ENCODE results near the gene COL20A1. TPM values are rescaled to one million over a fixed set of nuclear protein-coding genes. Genes with fewer than 3 reads are reported as not detected.

COL20A1 gene
- total RNA-seq, 1 donor from 2014 or later, result not detected

DNA sequence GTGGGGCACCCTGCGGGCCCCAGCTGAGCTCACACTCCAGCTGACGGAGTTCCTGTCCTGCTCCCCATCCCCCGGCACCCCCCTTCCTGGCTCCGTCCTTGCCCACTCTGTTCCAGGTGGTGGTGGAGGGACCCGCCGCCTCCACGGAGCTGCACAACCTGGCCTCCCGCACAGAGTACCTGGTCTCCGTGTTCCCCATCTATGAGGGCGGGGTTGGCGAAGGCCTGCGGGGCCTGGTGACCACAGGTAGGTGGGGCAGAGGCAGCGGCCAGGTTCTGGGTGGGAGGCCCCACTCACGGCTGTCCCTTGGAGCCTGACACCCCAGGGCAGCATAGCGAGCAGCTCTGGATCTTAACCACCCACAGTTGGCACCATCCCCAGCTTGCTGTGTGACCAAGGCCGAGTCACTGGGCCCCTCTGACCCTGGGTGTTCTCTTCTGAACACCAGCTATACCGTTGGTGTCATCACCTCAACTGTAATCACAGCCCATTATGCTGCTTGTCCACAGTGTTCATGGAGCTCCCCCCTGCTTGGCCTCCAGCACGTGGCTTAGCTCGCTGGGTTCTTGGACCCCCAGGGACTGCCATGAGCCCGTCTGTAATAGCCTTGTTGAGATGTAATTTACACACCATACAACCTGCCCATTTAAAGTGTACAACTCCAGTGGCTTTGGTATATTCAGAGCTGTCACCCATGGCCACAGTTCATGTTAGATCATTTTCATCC lies 17.4 kb downstream of the COL20A1 start:
- TF ChIP-seq, protein P1, sequence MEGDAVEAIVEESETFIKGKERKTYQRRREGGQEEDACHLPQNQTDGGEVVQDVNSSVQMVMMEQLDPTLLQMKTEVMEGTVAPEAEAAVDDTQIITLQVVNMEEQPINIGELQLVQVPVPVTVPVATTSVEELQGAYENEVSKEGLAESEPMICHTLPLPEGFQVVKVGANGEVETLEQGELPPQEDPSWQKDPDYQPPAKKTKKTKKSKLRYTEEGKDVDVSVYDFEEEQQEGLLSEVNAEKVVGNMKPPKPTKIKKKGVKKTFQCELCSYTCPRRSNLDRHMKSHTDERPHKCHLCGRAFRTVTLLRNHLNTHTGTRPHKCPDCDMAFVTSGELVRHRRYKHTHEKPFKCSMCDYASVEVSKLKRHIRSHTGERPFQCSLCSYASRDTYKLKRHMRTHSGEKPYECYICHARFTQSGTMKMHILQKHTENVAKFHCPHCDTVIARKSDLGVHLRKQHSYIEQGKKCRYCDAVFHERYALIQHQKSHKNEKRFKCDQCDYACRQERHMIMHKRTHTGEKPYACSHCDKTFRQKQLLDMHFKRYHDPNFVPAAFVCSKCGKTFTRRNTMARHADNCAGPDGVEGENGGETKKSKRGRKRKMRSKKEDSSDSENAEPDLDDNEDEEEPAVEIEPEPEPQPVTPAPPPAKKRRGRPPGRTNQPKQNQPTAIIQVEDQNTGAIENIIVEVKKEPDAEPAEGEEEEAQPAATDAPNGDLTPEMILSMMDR (IDR thresholded peaks at IDR 0.05), result no peak
- ChIA-PET POLR2A (interaction anchor here (0.9 kb wide), 1 partner anchor 210 kb away, joined by 3 read pairs; the partner anchor contains the start of gene PPDPF), CTCF (interaction anchor here (1.6 kb wide), 1 partner anchor 67 kb away, joined by 5 read pairs; no protein-coding TSS in a partner anchor)
- DNase-seq (no peak), ATAC-seq (ENCODE audit: low read depth) (no peak)
- Mint-ChIP-seq H3K4me1 (no peaks in the 10 kb centered on the region), H3K9me3 (no peaks in the 10 kb centered on the region), H3K4me3 (no peak overlapping the region), H3K36me3 (ENCODE audit: low read depth) (no peaks in the 10 kb centered on the region), H3K27ac (no peak overlapping the region), H3K27me3 (peaks cover 2% of the 10 kb centered on the region)
- intact Hi-C loops (cut with micrococcal nuclease), result loop anchor here (5.0 kb wide), 1 partner anchor 662 kb away; no protein-coding TSS in a partner anchor

DNA sequence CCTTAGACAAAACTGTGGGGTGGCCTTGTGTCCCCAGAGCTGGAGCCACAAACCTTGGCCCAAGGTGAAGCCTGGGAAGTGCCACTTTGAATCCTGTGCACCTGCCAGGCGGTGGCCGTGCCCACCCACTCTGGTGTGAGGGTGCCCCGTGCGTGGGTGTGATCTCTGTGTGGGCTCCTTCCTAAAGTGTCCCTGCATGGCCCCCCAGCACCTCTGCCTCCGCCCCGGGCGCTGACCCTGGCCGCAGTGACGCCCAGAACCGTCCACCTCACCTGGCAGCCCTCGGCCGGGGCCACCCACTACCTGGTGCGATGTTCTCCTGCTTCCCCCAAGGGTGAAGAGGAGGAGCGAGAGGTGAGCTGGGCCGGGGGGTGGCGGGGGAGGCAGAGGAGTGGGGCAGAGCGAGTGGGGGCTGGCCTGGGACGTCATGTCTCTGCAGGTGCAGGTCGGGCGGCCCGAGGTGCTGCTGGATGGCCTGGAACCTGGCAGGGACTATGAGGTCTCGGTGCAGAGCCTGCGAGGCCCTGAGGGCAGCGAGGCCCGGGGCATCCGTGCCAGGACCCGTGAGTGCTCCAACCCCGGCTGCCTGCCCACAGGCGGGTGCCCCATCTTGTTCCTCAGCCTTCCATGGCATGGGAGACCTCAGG lies 18.3 kb downstream of the COL20A1 start:
- DNase-seq, result no peak
- no peak for ATAC-seq (ENCODE audit: low read depth)
- Mint-ChIP-seq H3K4me3 (no peak overlapping the region), H3K4me1 (no peaks in the 10 kb centered on the region), H3K27me3 (peaks cover 2% of the 10 kb centered on the region), H3K27ac (no peak overlapping the region), H3K9me3 (no peaks in the 10 kb centered on the region), H3K36me3 (ENCODE audit: low read depth) (no peaks in the 10 kb centered on the region)
- CTCF ChIA-PET, result no interaction called here
- intact Hi-C loops (cut with micrococcal nuclease), result loop anchor here (5.0 kb wide), 1 partner anchor 661 kb away; no protein-coding TSS in a partner anchor
- TF ChIP-seq, protein P1 (IDR thresholded peaks at IDR 0.05), result no peak
- POLR2A ChIA-PET, result no interaction called here

DNA sequence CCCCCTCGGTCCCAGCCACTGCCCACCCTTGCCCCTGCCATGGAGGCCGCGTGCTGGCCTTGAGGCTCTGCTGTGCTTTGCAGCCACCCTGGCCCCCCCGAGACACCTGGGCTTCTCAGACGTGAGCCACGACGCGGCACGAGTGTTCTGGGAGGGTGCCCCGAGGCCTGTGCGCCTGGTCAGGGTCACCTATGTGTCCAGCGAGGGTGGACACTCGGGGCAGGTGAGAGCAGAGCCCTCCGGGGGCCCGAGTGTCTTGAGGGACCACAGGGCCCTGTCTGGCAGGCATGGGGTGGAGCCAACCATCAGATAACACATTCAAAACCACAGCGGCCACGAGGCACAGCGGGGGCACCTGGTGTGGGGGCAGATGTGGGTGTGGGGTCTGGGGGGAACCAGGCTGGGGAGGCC lies 18.9 kb downstream of the COL20A1 start:
- DNase-seq, result no peak
- TF ChIP-seq, protein P1 (IDR thresholded peaks at IDR 0.05), result no peak
- no peaks in the 10 kb centered on the region for H3K9me3 Mint-ChIP-seq
- intact Hi-C loops (cut with micrococcal nuclease), result loop anchor here (5.0 kb wide), 1 partner anchor 660 kb away; no protein-coding TSS in a partner anchor
- ChIA-PET CTCF (no interaction called here), POLR2A (no interaction called here)
- H3K27ac Mint-ChIP-seq, result no peak overlapping the region
- H3K4me1 Mint-ChIP-seq, result no peaks in the 10 kb centered on the region
- peaks cover 2% of the 10 kb centered on the region for H3K27me3 Mint-ChIP-seq
- H3K36me3 Mint-ChIP-seq (ENCODE audit: low read depth), result no peaks in the 10 kb centered on the region
- no peak for ATAC-seq (ENCODE audit: low read depth)
- H3K4me3 Mint-ChIP-seq, result no peak overlapping the region

DNA sequence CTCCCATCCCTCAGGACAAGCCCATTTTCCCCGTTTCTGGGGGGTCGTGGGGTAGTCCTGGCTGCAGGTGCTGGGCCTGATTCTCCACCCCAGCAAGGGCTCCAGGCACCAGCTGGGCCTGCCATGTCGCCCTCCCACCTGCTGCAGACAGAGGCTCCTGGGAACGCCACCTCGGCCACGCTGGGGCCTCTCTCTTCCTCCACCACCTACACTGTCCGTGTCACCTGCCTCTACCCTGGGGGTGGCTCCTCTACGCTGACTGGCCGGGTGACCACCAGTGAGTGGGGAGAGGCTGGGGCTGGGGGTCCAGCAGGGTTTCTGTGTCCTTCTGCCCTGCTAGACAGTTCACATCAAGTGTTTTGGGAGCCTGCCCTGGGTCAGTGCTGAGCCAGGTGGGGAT lies 19.3 kb downstream of the COL20A1 start:
- Mint-ChIP-seq H3K27me3 (peaks cover 2% of the 10 kb centered on the region), H3K9me3 (no peaks in the 10 kb centered on the region), H3K27ac (no peak overlapping the region), H3K4me3 (no peak overlapping the region), H3K4me1 (no peaks in the 10 kb centered on the region), H3K36me3 (ENCODE audit: low read depth) (no peaks in the 10 kb centered on the region)
- ChIA-PET CTCF (no interaction called here), POLR2A (no interaction called here)
- no peak for ATAC-seq (ENCODE audit: low read depth)
- TF ChIP-seq, protein P1 (IDR thresholded peaks at IDR 0.05), result no peak
- intact Hi-C loops (cut with micrococcal nuclease), result loop anchor here (5.0 kb wide), 1 partner anchor 660 kb away; no protein-coding TSS in a partner anchor
- no peak for DNase-seq

DNA sequence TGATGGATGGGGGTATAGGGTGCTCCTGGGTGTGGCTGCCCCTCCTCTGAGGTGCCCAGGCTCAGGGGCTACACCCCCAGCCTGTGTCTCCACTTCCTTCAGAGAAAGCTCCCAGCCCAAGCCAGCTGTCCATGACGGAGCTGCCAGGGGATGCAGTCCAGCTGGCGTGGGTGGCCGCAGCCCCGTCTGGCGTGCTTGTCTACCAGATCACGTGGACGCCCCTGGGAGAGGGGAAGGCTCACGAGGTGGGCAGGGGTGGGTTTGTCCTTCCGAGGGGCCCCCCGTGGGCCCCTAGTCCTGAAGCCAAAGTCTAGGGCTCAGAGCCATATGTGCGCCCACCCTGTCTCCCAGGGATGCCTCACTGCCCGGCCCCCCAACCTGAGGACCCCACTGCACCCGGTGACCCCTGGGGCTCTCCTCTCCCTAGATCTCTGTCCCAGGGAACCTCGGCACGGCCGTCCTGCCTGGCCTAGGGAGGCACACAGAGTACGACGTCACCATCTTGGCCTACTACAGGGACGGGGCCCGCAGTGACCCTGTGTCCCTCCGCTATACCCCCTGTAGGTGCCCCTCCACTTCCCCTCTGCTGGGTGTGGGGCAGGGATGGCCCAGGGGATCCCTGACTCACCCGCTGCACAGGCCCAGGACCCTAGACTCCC lies 19.8 kb downstream of the COL20A1 start:
- no peak for DNase-seq
- intact Hi-C loops (cut with micrococcal nuclease), result loop anchor here (5.0 kb wide), 1 partner anchor 659 kb away; no protein-coding TSS in a partner anchor
- Mint-ChIP-seq H3K27ac (no peak overlapping the region), H3K27me3 (peaks cover 2% of the 10 kb centered on the region), H3K9me3 (no peaks in the 10 kb centered on the region), H3K4me1 (no peaks in the 10 kb centered on the region), H3K4me3 (no peak overlapping the region), H3K36me3 (ENCODE audit: low read depth) (no peaks in the 10 kb centered on the region)
- TF ChIP-seq, protein P1 (IDR thresholded peaks at IDR 0.05), result no peak
- no peak for ATAC-seq (ENCODE audit: low read depth)
- CTCF ChIA-PET, result no interaction called here
- POLR2A ChIA-PET, result no interaction called here
